HG02840 (cell line): ENCODE results near the gene USF1.
A peak's percentile ranks its signal among the peaks of the same experiment; 100 is the strongest.
"Not testable (repeated sequence)": the region's sequence is repeated elsewhere in the genome, so short reads cannot be mapped to it uniquely, and the experiment has no call there.

Experiments used
- ATAC-seq: cut with Tn5 transposase; IDR thresholded peaks from one replicate; pipeline ENCODE4 v1.9.1; 2021; ENCODE audit warnings: mild to moderate bottlenecking, moderate library complexity, moderate number of reproducible peaks; ENCODE audit not compliant: unreplicated experiment, low FRiP score

The USF1 gene

GRCh38 chr1:161020509-161021164, 25.1 kb downstream of the USF1 start, which contains the start of gene F11R:
Gene F11R, minus strand, starts transcription at chr1:161021152. Its CDS starts 79 bp downstream, at chr1:161021073.
- ATAC-seq, result peak; percentile 32

GRCh38 chr1:161019751-161020495, 25.9 kb downstream of the USF1 start:
- ATAC-seq, result no peak

GRCh38 chr1:161019111-161019660, 26.6 kb downstream of the USF1 start:
- not testable (repeated sequence) for ATAC-seq

DNA sequence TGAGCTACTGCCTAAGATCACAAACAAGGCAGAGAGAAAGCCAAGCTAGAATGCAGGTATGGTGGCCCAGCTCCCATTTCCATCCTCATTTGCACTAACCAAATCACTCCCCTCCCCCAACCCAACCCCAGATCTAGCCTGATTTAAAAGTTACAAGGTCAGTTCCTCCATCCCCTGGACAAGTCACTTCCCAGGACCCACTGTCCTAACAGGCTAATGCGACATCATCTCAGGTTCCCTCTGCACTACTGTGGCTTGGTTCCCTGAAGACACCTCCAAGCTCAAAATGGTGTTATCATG, 27.2 kb downstream of the USF1 start:
- ATAC-seq, result no peak

GRCh38 chr1:161017756-161018630, 27.8 kb downstream of the USF1 start:
- ATAC-seq, result no peak

GRCh38 chr1:161017181-161017580, 28.6 kb downstream of the USF1 start:
- ATAC-seq, result not testable (repeated sequence)

- ATAC-seq, result not testable (repeated sequence)
Measured at GRCh38 chr1:161016683-161017082, 29.1 kb downstream of the USF1 start.

GRCh38 chr1:161013488-161014230, 32.1 kb downstream of the USF1 start:
- peak; percentile 83 for ATAC-seq

DNA sequence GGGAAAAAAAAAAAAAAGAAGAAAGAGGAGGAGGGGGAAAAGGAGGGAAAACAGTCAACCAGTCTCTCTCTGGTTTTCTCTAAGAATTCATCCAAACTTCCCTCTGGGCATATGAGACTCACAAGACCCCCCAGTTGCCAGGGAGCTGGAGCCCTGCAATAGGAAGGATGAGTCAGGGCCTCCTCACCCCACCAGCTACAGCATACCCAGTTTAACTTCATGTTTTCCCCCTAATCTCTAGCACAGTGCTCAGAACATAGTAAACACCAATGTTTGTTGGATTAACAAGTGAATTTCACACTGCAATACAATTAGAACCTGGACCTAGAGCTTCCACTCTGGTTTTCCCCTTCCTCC, 32.7 kb downstream of the USF1 start:
- ATAC-seq, result no peak

DNA sequence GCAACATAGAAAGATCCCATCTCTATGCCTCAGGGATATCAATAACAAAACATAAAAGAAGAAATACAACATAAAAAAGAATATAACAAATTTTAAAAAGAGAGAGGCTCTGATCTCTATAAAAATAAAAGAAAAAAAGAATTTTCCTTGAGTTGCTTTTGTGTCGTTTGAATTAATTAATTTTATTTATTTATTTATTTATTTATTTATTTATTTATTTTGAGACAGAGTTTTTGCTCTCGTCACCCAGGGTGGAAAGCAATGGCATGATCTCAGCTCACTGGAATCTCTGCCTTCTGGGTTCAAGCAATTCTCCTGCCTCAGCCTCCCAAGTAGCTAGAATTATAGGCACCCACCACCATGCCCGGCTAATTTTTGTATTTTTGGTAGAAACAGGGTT, 33.4 kb downstream of the USF1 start:
- no peak for ATAC-seq

GRCh38 chr1:161009602-161010211, 36.1 kb downstream of the USF1 start:
- ATAC-seq, result no peak

- ATAC-seq, result no peak
Measured at GRCh38 chr1:161008869-161009510, 36.8 kb downstream of the USF1 start.

DNA sequence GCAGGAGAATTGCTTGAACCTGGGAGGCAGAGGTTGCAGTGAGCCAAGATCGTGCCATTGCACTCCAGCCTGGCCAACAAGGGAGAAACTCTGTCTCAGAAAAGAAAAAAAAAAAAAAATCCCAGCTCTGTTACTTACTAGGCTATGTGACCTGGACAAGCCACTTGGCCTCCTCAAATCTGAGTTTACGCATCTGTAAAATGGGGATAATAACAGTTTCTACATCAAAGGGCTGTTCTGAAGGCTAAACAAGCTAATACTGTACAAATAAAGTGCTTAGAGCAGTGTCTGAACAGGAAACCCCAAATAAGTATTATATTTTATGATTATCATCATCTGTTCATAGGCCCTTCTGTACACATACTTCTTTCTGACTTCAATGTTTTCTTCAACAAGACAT, 38.4 kb downstream of the USF1 start:
- ATAC-seq, result no peak

DNA sequence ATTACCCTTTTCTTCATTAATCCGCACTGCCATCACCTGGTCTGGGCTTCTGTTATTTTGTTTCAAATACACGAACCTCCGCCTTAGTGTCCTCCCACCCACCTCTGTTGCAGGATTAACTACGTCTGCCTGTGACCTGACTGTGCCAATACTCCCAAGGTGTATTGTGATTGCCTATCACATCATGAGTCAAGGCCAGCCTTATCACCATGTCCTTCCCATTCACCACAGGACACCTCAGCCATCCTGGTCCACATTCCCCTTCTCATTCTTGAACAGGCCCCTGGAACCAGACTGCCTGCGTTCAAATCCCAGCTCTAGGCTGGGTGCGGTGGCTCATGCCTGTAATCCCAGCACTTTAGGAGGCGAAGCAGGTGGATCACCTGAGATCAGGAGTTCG, 39.2 kb downstream of the USF1 start:
- ATAC-seq, result no peak

DNA sequence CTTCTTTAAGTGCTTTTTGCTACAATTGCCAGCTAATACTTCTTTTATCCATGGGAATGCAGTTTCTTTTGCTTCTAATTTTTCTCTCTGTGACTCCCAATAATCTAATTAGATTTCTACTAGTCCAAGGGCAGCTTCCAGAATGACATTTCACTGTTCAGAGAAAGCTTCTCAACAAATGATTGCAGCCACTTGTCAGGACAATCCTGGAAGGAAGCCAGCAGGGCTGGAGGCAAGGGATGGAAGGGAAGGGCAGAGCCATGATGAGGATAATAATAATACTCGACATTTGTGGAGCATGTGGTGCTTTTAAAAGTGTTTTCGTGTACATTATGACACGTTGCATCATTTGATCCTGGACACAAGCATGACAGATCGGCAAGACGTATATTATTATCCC, 44.3 kb downstream of the USF1 start:
- no peak for ATAC-seq

GRCh38 chr1:161000736-161001480, 44.9 kb downstream of the USF1 start:
- ATAC-seq, result no peak

- ATAC-seq, result no peak
Measured at GRCh38 chr1:160999376-160999775, 46.4 kb downstream of the USF1 start.

- no peak for ATAC-seq
Measured at GRCh38 chr1:160997323-160998038, 48.3 kb downstream of the USF1 start.
